ENCODE data around the gene NT5DC2. TPM values are rescaled to one million over a fixed set of nuclear protein-coding genes. Genes with fewer than 3 reads are reported as not detected.

NT5DC2 gene
- polyA plus RNA-seq, 3 donors = 0.66 to 28.4 (median 0.67) TPM

DNA sequence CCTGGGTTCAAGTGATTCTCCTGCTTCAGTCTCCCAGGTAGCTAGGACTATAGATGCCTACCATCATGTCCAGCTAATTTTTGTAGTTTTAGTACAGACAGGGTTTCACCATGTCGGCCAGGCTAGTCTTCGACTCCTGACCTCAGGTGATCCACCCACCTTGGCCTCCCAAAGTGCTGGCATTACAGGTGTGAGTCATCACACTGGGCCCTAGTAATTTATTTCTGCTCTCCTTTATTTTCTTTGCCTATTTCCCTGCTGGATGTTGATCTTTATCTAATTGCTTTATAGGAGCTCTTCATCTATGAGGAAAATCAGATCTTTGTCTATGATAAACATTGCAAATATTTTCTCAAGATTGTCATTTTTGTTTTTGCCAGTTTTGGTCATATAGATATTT, 34.4 kb upstream of the NT5DC2 start:
- H2AFZ ChIP-seq (ENCODE audit: insufficient read depth, low read depth, low read length, poor library complexity, severe bottlenecking) = no peak overlapping the region
- H3K4me1 ChIP-seq (ENCODE audit: control insufficient read depth in 1 of 2, insufficient read depth in 2 of 2, low read length in 2 of 2) = no peaks in the 10 kb centered on the region
- H3K79me2 ChIP-seq (ENCODE audit: insufficient read depth, low read length) = no peaks in the 10 kb centered on the region
- peaks cover 47 to 87% of the 10 kb centered on the region in 2 donors for H3K36me3 ChIP-seq (replicated peaks in 1 of 2; ENCODE audit: control insufficient read depth in 1 of 2, insufficient read depth in 2 of 2, low read length in 2 of 2)
- TF ChIP-seq, protein P1, sequence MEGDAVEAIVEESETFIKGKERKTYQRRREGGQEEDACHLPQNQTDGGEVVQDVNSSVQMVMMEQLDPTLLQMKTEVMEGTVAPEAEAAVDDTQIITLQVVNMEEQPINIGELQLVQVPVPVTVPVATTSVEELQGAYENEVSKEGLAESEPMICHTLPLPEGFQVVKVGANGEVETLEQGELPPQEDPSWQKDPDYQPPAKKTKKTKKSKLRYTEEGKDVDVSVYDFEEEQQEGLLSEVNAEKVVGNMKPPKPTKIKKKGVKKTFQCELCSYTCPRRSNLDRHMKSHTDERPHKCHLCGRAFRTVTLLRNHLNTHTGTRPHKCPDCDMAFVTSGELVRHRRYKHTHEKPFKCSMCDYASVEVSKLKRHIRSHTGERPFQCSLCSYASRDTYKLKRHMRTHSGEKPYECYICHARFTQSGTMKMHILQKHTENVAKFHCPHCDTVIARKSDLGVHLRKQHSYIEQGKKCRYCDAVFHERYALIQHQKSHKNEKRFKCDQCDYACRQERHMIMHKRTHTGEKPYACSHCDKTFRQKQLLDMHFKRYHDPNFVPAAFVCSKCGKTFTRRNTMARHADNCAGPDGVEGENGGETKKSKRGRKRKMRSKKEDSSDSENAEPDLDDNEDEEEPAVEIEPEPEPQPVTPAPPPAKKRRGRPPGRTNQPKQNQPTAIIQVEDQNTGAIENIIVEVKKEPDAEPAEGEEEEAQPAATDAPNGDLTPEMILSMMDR (IDR thresholded peaks at IDR 0.05) = no peak
- no peak for DNase-seq
- Mint-ChIP-seq H3K27me3 (ENCODE audit: low read depth in 3 of 3) (peaks cover 0 to 1% (median 0%) of the 10 kb centered on the region in 3 donors), H3K36me3 (peaks cover 48 to 88% of the 10 kb centered on the region in 2 donors), H3K4me1 (no peaks in the 10 kb centered on the region), H3K4me3 (no peak overlapping the region), H3K9me3 (peaks cover 0 to 3% (median 0%) of the 10 kb centered on the region in 7 donors), H3K27ac (peak overlapping the region in 2 of 7 donors; percentile 15 to 73)
- H4K20me1 ChIP-seq (ENCODE audit: insufficient read depth, low read length) = no peaks in the 10 kb centered on the region
- H3K4me2 ChIP-seq (replicated peaks; ENCODE audit: extremely low read depth, low read length, poor library complexity, severe bottlenecking) = no peak overlapping the region
- H3K27ac ChIP-seq (ENCODE audit: low read depth in 1 of 2, low read length in 2 of 2) = no peak overlapping the region
- H3K9me3 ChIP-seq (replicated peaks in 1 of 2; ENCODE audit: control insufficient read depth in 1 of 2, insufficient read depth in 1 of 2, low read length in 2 of 2) = no peaks in the 10 kb centered on the region
- intact Hi-C loops (cut with micrococcal nuclease) = no loop called here
- no peak overlapping the region for H3K9ac ChIP-seq (ENCODE audit: insufficient read depth, low read length, poor library complexity, severe bottlenecking)
- no peak overlapping the region for H3K4me3 ChIP-seq (replicated peaks in 1 of 3; ENCODE audit: low read depth in 2 of 3, low read length in 3 of 3)
- no peaks in the 10 kb centered on the region for H3K27me3 ChIP-seq (ENCODE audit: control insufficient read depth in 2 of 2, insufficient read depth in 2 of 2, low read length in 2 of 2)
- WGBS (ENCODE audit: insufficient coverage) = 94% methylated on average over 2 of the region's 2 CpGs

DNA sequence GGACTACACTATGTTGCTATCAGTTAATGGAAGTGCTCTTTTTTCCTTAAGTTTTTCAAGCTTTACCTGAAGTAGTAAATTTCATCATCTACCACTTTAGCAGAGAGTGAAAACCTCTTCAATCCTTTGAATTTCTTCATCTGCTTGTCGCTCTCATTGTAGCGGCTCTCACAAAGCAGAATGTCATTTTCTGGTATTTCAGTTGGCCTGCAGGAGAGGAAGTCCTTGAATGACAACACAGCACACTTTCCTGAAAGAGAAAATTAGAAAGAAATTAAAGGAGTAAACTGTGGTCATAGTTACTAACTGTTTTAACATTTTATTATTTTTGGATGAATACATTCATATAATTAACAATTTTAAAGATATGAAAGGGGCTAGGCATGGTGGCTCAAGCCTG, 30.3 kb upstream of the NT5DC2 start:
- Histone ChIP-seq H3K79me2 (ENCODE audit: insufficient read depth, low read length) (no peaks in the 10 kb centered on the region), H2AFZ (ENCODE audit: insufficient read depth, low read depth, low read length, poor library complexity, severe bottlenecking) (no peak overlapping the region), H3K9ac (ENCODE audit: insufficient read depth, low read length, poor library complexity, severe bottlenecking) (no peak overlapping the region), H3K4me3 (replicated peaks in 1 of 3; ENCODE audit: low read depth in 2 of 3, low read length in 3 of 3) (no peak overlapping the region), H3K4me1 (ENCODE audit: control insufficient read depth in 1 of 2, insufficient read depth in 2 of 2, low read length in 2 of 2) (no peaks in the 10 kb centered on the region), H3K36me3 (replicated peaks in 1 of 2; ENCODE audit: control insufficient read depth in 1 of 2, insufficient read depth in 2 of 2, low read length in 2 of 2) (peaks cover 69 to 86% of the 10 kb centered on the region in 2 donors), H3K27me3 (ENCODE audit: control insufficient read depth in 2 of 2, insufficient read depth in 2 of 2, low read length in 2 of 2) (no peaks in the 10 kb centered on the region), H3K9me3 (replicated peaks in 1 of 2; ENCODE audit: control insufficient read depth in 1 of 2, insufficient read depth in 1 of 2, low read length in 2 of 2) (no peaks in the 10 kb centered on the region), H3K27ac (ENCODE audit: low read depth in 1 of 2, low read length in 2 of 2) (no peak overlapping the region), H3K4me2 (replicated peaks; ENCODE audit: extremely low read depth, low read length, poor library complexity, severe bottlenecking) (no peak overlapping the region), H4K20me1 (ENCODE audit: insufficient read depth, low read length) (peaks cover 2% of the 10 kb centered on the region)
- no peak for DNase-seq
- Mint-ChIP-seq H3K9me3 (peaks cover 0 to 3% (median 0%) of the 10 kb centered on the region in 7 donors), H3K36me3 (peaks cover 64 to 94% of the 10 kb centered on the region in 2 donors), H3K4me3 (no peak overlapping the region), H3K27ac (peak overlapping the region in 1 of 7 donors; percentile 13), H3K4me1 (no peaks in the 10 kb centered on the region), H3K27me3 (ENCODE audit: low read depth in 3 of 3) (peaks cover 0 to 3% (median 0%) of the 10 kb centered on the region in 3 donors)
- WGBS (ENCODE audit: insufficient coverage) = no CpG with 5 or more reads among the region's 2 CpGs
- TF ChIP-seq, protein P1 (IDR thresholded peaks at IDR 0.05) = no peak
- intact Hi-C loops (cut with micrococcal nuclease) = no loop called here
